Spleen (tissue), 11 donors: ENCODE data around the gene PAPPA2. TPM values are rescaled to one million over a fixed set of nuclear protein-coding genes. Genes with fewer than 3 reads are reported as not detected.

Source experiments
- DNase-seq: peaks from one replicate; pipeline ENCODE4 v3.0.0-alpha.2; 2020
- H3K27ac ChIP-seq, 8 donors: fragments of 200-600 bp; sonication (generic) in 7 of 8; 1 replicate in 4 of 8; 2 replicates in 4 of 8; pipeline versions ENCODE4 v1.5.0 to v1.8.0; 2016 to 2021; ENCODE audit warnings: inconsistent platforms in 4 of 8, mild to moderate bottlenecking in 4 of 8, moderate library complexity in 1 of 8
- H3K27me3 ChIP-seq, 7 donors: fragments of 200-600 bp; sonication (generic) in 6 of 7; replicated peaks in 1 of 7; 1 replicate in 4 of 7; 2 replicates in 3 of 7; pipeline versions ENCODE4 v1.5.0 to v1.8.0; 2016 to 2021; ENCODE audit warnings: inconsistent platforms in 3 of 7, mild to moderate bottlenecking in 1 of 7
- H3K36me3 ChIP-seq, 6 donors: fragments of 200-600 bp; sonication (generic) in 5 of 6; 1 replicate in 4 of 6; 2 replicates in 2 of 6; pipeline versions ENCODE4 v1.5.0 to v1.8.0; 2016 to 2021; ENCODE audit warnings: inconsistent platforms in 2 of 6
- H3K4me1 ChIP-seq, 6 donors: fragments of 200-600 bp; sonication (generic) in 5 of 6; 1 replicate in 3 of 6; 2 replicates in 3 of 6; pipeline versions ENCODE4 v1.5.0 to v1.8.0; 2016 to 2021; ENCODE audit warnings: inconsistent platforms in 3 of 6
- H3K4me3 ChIP-seq, 8 donors: fragments of 200-600 bp; sonication (generic) in 7 of 8; 1 replicate in 4 of 8; 2 replicates in 4 of 8; pipeline versions ENCODE4 v1.5.0 to v1.8.0; 2016 to 2021; ENCODE audit warnings: inconsistent platforms in 4 of 8, mild to moderate bottlenecking in 4 of 8, moderate library complexity in 2 of 8
- H3K9me3 ChIP-seq, 8 donors: fragments of 200-600 bp; sonication (generic) in 7 of 8; 1 replicate in 4 of 8; 2 replicates in 4 of 8; pipeline versions ENCODE4 v1.5.0 to v1.8.0; 2016 to 2021; ENCODE audit warnings: inconsistent platforms in 4 of 8
- CTCF ChIP-seq, 11 experiments: fragments of 200-600 bp in 7 of 11; fragments of 450-650 bp in 4 of 11; sonication (generic) in 4 of 11; IDR thresholded peaks in 8 of 11; conservative IDR thresholded peaks in 3 of 11; 1 replicate in 7 of 11; 2 replicates in 4 of 11; pipeline versions ENCODE4 v1.4.0 to v1.8.0; 2016 to 2021; ENCODE audit warnings: antibody characterized with exemption in 11 of 11, inconsistent platforms in 4 of 11, mild to moderate bottlenecking in 1 of 11
- POLR2A ChIP-seq, 3 donors: fragments of 450-650 bp; IDR thresholded peaks; one replicate each; pipeline ENCODE4 v1.5.1; 2017; ENCODE audit warnings: antibody characterized with exemption in 3 of 3, mild to moderate bottlenecking in 1 of 3
- POLR2AphosphoS5 ChIP-seq, 3 donors: sonication (generic); formaldehyde crosslinking; IDR thresholded peaks; one replicate each; pipeline ENCODE4 v1.5.1; 2017; ENCODE audit warnings: antibody characterized with exemption in 3 of 3
- WGBS, 5 donors: extraction: QIAGEN DNeasy Blood & Tissue Kit in 3 of 5; methylation state at CpG; one replicate each; pipeline versions ENCODE4 v1.1.5 to v1.1.7; 2013 to 2018; 5-methylcytosine and 5-hydroxymethylcytosine counted together
- intact Hi-C: fragments of 100-400 bp; cut with DNase I; formaldehyde crosslinking; loops from one replicate; pipeline ENCODE4 v1.15.0; 2023; ENCODE audit warnings: low total_unique reads
- polyA plus RNA-seq, 3 donors: library from polyadenylated mRNA; stranded (reverse); fragments of 200-250 nt; gene quantifications; one replicate each; pipeline ENCODE4 v1.2.1, GENCODE V29; 2013
- total RNA-seq, 7 donors: library from RNA; depleted of rRNA in 3 of 7; stranded (reverse); fragments of >200 nt in 3 of 7; fragmentation: NEBNext Ultra II Directional in 4 of 7; extraction: Animal tissue kit (Norgen Biotek cat#: 25700) in 4 of 7; gene quantifications; one replicate each; pipeline versions ENCODE4 v1.1.0 to v1.2.1, GENCODE V29; 2016 to 2021
- donor health status: healthy with polysubstance abuse.
- donor health status: DM: no; HTN: no; CAD: no; lungs with moderate emphysema.
- donor health status: DM: no; HTN: no; CAD: no.
- donor health status: Bipolar disorder and iron deficiency.
- donor health status: healthy.
- donor health status: DM: no; HTN: no; CAD: no.
- donor health status: DM: yes; HTN: yes; CAD: no.

Gene PAPPA2
- total and polyA plus RNA-seq, 10 donors, result 0.02 to 0.76 (median 0.06) TPM; not detected in 3

DNA sequence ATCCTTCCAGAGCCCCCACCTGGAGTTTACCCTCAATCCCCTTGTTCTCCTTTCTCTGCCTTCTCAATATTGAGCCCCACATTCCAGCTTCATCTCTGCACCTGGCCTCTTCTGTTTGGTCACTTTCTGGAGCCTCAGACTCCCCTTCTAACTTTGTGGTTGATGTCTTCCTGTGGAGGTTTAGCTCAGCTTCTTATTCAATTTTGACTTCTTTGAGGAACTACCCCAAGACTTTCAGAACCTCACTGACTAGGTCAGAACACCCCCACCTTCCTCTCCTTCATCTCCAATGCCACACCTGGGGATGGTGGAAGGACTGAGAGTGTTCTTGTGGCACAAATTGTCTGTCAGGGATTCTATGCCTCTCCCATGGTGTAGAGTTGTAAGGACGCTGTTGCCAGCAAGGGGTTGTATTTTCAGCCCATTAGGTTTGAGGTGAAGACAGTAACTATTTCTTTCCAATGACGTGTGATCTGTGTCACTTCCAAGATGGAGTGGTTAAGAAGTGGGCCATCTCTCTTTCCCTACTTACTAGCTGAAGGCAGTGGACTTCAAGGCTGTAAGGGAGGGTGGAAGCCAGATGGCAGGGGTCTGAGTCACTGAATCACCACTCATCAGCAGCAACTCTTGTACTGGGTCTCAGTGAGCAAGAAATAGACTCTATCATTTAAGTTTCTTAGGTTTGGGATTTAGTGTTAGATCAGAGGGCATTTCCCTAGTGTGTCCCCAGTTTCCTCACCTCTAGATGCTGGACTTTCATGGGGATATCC lies 80.6 kb downstream of the PAPPA2 start:
- Histone ChIP-seq H3K4me3 (no peak overlapping the region), H3K9me3 (no peaks in the 10 kb centered on the region), H3K36me3 (no peaks in the 10 kb centered on the region), H3K27me3 (peaks cover 0 to 12% (median 0%) of the 10 kb centered on the region in 7 donors), H3K27ac (no peak overlapping the region), H3K4me1 (no peaks in the 10 kb centered on the region)
- no peak for TF ChIP-seq POLR2AphosphoS5 (IDR thresholded peaks at IDR 0.05)
- no peak for TF ChIP-seq POLR2A (IDR thresholded peaks at IDR 0.05)
- TF ChIP-seq CTCF (IDR thresholded peaks at IDR 0.05 in 8 of 11, conservative IDR thresholded peaks at IDR 0.05 in 3 of 11), result no peak
- 74 to 80% (median 79%) methylated on average over 2 of the region's 2 CpGs for WGBS, 5 donors
- intact Hi-C loops, result no loop called here
- DNase-seq, result no peak

DNA sequence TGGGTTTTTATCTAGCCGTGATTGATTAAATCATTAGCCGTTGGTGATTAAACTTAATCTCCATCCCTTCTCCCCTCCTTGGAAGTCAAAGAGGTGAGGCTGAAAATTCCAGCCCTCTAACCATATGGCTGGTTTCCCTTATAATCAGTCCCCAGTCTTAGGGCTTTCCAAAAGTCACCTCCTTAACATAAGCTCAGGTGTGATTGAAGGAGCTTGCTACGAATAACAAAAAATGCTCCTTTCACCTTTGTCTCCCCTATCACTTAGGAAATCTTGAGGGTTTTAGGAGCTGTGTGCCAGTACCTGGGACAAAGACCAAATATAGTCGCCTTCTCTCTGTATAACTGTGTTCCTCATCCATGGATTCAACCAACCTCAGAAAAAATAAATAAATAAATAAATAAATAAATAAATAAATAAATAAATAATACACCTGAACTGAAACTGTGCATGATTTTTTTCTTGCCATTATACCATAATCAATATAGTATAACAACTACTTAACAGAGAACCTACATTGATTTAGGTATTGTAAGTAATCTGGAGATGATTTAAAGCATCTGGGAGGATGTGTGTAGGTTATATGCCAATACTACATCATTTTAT lies 82.2 kb downstream of the PAPPA2 start:
- no peak overlapping the region for H3K4me3 ChIP-seq
- H3K4me1 ChIP-seq, result no peaks in the 10 kb centered on the region
- H3K36me3 ChIP-seq, result no peaks in the 10 kb centered on the region
- peaks cover 0 to 17% (median 0%) of the 10 kb centered on the region in 7 donors for H3K27me3 ChIP-seq
- no peaks in the 10 kb centered on the region for H3K9me3 ChIP-seq
- 82 to 94% (median 90%) methylated on average over 4 of the region's 4 CpGs for WGBS, 5 donors
- DNase-seq, result no peak
- H3K27ac ChIP-seq, result no peak overlapping the region
- intact Hi-C loops, result no loop called here
- TF ChIP-seq POLR2A (IDR thresholded peaks at IDR 0.05) (no peak), POLR2AphosphoS5 (IDR thresholded peaks at IDR 0.05) (no peak), CTCF (IDR thresholded peaks at IDR 0.05 in 8 of 11, conservative IDR thresholded peaks at IDR 0.05 in 3 of 11) (no peak)

GRCh38 chr1:176546825-176547224 lies 83.8 kb downstream of the PAPPA2 start:
- WGBS, 5 donors, result 83 to 93% (median 86%) methylated on average over 1 of the region's 1 CpG
- Histone ChIP-seq H3K27ac (no peak overlapping the region), H3K4me1 (no peaks in the 10 kb centered on the region), H3K27me3 (peaks cover 0 to 34% (median 0%) of the 10 kb centered on the region in 7 donors), H3K9me3 (no peaks in the 10 kb centered on the region), H3K4me3 (no peak overlapping the region), H3K36me3 (no peaks in the 10 kb centered on the region)
- no peak for DNase-seq
- TF ChIP-seq POLR2A (IDR thresholded peaks at IDR 0.05) (no peak), CTCF (IDR thresholded peaks at IDR 0.05 in 8 of 11, conservative IDR thresholded peaks at IDR 0.05 in 3 of 11) (no peak), POLR2AphosphoS5 (IDR thresholded peaks at IDR 0.05) (no peak)
- intact Hi-C loops, result no loop called here

DNA sequence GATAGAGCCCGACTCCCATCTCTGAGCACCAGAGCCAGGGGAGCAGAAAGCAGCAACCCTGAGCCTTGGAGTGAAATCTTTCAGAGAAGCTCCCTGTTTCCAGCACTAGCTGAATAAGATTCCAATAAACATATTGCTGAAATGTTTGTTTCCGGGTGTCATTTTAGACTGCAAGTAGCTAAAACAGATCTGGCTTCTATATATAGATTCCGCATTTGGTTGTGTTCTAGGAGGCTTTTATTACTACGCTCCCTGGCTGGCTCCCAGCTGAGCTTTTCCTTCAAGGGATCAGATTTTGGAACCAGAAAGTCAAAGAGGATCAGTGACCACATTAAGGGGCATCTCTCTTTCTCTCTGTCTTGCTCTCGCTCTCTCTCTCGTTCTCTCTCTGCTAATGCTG lies 88.2 kb downstream of the PAPPA2 start:
- H3K27me3 ChIP-seq, result peaks cover 0 to 66% (median 4%) of the 10 kb centered on the region in 7 donors
- no peaks in the 10 kb centered on the region for H3K4me1 ChIP-seq
- H3K4me3 ChIP-seq, result no peak overlapping the region
- no peak for DNase-seq
- WGBS, 5 donors, result 65 to 81% (median 68%) methylated on average over 6 of the region's 6 CpGs
- no peaks in the 10 kb centered on the region for H3K36me3 ChIP-seq
- TF ChIP-seq POLR2AphosphoS5 (IDR thresholded peaks at IDR 0.05), result no peak
- TF ChIP-seq CTCF (IDR thresholded peaks at IDR 0.05 in 8 of 11, conservative IDR thresholded peaks at IDR 0.05 in 3 of 11), result no peak
- no peaks in the 10 kb centered on the region for H3K9me3 ChIP-seq
- H3K27ac ChIP-seq, result no peak overlapping the region
- intact Hi-C loops, result no loop called here
